Panc1 (cell line): Measurements from ENCODE around the gene GSTM3.

Source experiments
- CTCF ChIP-seq: fragments of 450-650 bp; IDR thresholded peaks from 2 replicates; pipeline ENCODE4 v1.5.1; 2017; ENCODE audit warnings: mild to moderate bottlenecking
- REST ChIP-seq, 2 experiments: IDR thresholded peaks; 2 replicates each; pipeline ENCODE4 v1.6.1; 2011 to 2012; ENCODE audit warnings: low read depth in 2 of 2, control low read depth in 1 of 2, low read length in 1 of 2, mild to moderate bottlenecking in 1 of 2, moderate library complexity in 1 of 2; ENCODE audit not compliant: insufficient read depth in 1 of 2
- SIN3A ChIP-seq: IDR thresholded peaks from 2 replicates; pipeline ENCODE4 v1.6.1; 2012; ENCODE audit warnings: low read depth, mild to moderate bottlenecking, low read length, moderate library complexity, borderline replicate concordance; ENCODE audit not compliant: insufficient read depth
- TCF7L2 ChIP-seq: IDR thresholded peaks from 2 replicates; pipeline ENCODE4 v1.6.1; 2011; ENCODE audit warnings: mild to moderate bottlenecking, low read depth, low read length, inconsistent platforms

- no peak for TF ChIP-seq CTCF
- TF ChIP-seq SIN3A: no peak
- TF ChIP-seq TCF7L2: no peak
- no peak for TF ChIP-seq REST (IDR thresholded peaks at IDR 0.05; ENCODE audit: insufficient read depth in 1 of 2, low read depth in 2 of 2, low read length in 1 of 2)
Observed at GRCh38 chr1:109722908-109723691, 17.7 kb downstream of the GSTM3 start.
